GM12801 (cell line): ENCODE results near the gene NPTX1.

Experiments used
- CTCF ChIP-seq: IDR thresholded peaks from one replicate; pipeline ENCODE4 v1.5.1; 2011; ENCODE audit warnings: control low read depth; ENCODE audit not compliant: insufficient read length; ENCODE audit errors: extremely low read depth

The NPTX1 gene

GRCh38 chr17:80492343-80493136 is 16.1 kb upstream of the NPTX1 start:
- no peak for TF ChIP-seq CTCF

GRCh38 chr17:80491478-80492342 is 15.3 kb upstream of the NPTX1 start:
- TF ChIP-seq CTCF, result no peak

- no peak for TF ChIP-seq CTCF
Measured at GRCh38 chr17:80487511-80487910, 11.1 kb upstream of the NPTX1 start.

GRCh38 chr17:80486692-80487091 is 10.3 kb upstream of the NPTX1 start:
- TF ChIP-seq CTCF, result no peak

- TF ChIP-seq CTCF, result no peak
Measured at GRCh38 chr17:80485846-80486245, 9.4 kb upstream of the NPTX1 start.

- no peak for TF ChIP-seq CTCF
Measured at GRCh38 chr17:80482555-80483308, 6.3 kb upstream of the NPTX1 start.

- no peak for TF ChIP-seq CTCF
Measured at GRCh38 chr17:80482058-80482318, 5.6 kb upstream of the NPTX1 start.
